Right forelimb (tissue), 1 donor: ENCODE results near the gene MBTD1.
"Not testable (repeated sequence)": the region's sequence is repeated elsewhere in the genome, so short reads cannot be mapped to it uniquely, and the experiment has no call there.

Experiments
- DNase-seq: peaks from one replicate; pipeline ENCODE4 v3.0.0-alpha.2; 2018

The MBTD1 gene

DNA sequence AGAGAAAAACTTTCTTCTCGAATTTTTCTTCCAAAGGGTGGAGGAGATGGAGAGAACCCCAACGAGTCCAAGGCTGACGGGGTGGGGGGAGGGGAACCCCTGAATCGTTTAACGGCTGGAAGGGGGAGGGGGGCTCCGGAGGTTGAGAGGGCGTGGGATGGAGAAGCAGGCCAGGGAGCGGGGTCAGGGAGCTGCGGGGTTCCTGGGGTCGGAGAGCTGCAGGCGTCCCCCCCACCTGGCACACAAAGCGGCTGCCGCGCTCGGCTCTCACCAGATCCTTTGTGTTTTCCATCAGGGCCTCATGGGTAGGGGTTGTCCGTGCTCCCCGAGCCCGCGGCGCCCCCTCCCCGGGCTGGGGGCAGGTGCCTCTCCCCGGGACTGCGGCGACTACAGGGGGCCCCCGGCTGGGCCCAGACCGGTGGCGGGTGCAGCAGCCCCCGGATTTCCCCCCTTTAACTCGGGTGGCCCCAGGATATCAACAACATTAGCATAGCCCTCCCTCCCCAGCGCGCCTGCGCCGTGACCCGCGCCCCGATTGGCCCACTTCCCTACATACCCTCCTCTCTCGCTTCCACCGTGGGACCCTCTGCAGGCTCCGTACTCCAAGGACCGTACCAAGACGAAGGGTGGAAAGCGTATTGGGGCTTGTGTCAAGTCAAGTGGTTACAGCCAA lies at the start of gene MBTD1:
Gene MBTD1, minus strand, starts transcription at position 486 of the 673 bp plus-strand sequence. CDS start 34,888 bp downstream, outside the sequence.
- DNase-seq = peak; percentile 97

DNA sequence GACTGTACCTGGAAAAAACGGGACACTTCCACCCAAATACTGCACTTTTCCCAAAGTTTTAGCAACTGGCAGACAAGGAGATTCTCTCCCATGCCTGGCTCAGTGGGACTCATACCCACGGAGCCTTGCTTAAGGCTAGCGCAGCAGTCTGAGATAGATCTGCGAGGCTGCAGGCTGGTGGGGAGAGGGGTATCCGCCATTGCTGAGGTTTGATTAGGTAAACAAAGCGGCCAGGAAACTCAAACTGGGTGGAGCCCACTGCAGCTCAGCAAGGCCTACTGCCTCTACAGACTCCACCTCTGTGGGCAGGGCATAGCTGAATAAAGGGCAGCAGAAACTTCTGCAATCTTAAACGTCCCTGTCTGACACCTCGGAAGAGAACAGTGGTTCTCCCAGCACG lies 45.3 kb upstream of the MBTD1 start:
- DNase-seq = no peak

GRCh38 chr17:51299859-51300258 lies 40.0 kb upstream of the MBTD1 start:
- no peak for DNase-seq

DNA sequence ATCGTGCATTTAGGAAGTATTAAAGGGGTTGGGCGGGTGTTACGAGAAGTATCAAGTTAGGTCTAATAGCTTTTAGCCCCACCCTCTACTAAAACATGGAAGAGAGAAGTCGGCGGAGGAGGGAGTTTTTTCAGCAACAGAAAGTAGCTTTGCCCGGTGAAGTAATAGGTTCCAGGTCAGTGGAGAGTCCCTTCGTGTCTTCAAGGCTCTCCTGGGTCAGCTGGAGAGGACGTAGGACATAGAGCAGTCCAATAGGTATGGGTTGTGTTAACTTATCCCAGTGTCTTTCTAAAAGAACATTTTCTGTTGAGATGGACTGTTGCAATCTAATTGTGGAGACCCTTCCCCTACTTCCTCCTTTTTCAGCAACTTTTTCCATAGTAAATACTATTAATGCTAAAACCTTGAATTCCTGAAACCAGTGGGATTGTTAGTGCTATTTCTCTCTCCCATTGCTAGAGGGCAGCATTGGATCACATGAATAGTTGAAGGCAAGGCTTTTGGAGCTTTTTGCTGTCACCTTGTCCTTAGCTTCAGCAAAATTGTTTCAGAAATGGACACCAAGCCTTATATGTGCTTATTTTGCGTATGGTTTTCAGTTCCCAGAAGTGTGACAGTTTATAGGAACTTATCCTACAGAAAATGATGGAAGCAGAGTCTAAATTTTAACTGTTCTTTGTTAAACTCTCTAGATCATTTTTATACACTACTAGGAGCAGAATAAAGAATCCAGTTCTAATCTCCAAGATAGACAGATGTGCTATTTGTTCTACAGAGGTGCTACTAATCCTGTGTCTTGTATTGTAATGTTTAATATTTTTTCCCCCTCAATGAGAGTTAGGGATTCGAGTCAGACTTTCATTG lies 38.9 kb upstream of the MBTD1 start:
- DNase-seq = no peak

DNA sequence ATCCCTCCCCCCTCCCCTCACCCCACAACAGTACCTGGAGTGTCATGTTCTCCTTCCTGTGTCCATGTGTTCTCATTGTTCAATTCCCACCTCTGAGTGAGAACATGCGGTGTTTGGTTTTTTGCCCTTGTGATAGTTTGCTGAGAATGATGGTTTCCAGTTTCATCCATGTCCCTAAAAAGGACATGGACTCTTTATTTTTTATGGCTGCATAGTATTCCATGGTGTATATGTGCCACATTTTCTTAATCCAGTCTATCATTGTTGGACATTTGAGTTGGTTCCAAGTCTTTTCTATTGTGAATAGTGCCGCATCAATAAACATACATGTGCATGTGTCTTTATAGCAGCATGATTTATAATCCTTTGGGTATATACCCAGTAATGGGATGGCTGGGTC lies 34.5 kb upstream of the MBTD1 start:
- not testable (repeated sequence) for DNase-seq

- DNase-seq = no peak
Measured at GRCh38 chr17:51289696-51290111, 29.9 kb upstream of the MBTD1 start.

- DNase-seq = no peak
Measured at GRCh38 chr17:51287412-51287811, 27.6 kb upstream of the MBTD1 start.

DNA sequence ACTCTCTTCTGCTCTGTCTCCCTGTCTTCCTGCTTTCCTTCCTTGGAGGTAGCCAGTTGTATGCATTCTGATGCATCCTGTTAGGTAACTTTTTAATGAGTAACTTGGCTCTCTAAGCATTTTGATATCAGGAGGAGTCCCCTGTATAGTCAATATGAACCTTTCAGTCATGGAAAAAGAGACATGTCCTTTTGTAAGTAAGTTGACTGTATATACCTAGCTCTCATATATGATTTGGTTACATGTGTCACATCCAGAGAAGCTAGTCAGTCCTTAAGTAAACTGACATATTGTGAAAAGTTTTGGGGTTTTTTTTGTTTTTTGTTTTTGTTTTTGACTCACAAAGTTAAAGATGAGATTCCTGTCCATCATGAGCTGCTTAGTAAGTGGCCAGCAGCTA lies 19.3 kb upstream of the MBTD1 start:
- no peak for DNase-seq

- no peak for DNase-seq
Measured at GRCh38 chr17:51275381-51275780, 15.5 kb upstream of the MBTD1 start.

- no peak for DNase-seq
Measured at GRCh38 chr17:51272812-51273211, 13.0 kb upstream of the MBTD1 start.

- DNase-seq = no peak
Measured at GRCh38 chr17:51270636-51271035, 10.8 kb upstream of the MBTD1 start.

GRCh38 chr17:51269991-51270390 lies 10.1 kb upstream of the MBTD1 start:
- DNase-seq = no peak

GRCh38 chr17:51264466-51264865 lies 4.6 kb upstream of the MBTD1 start:
- DNase-seq = not testable (repeated sequence)

- no peak for DNase-seq
Measured at GRCh38 chr17:51263006-51263405, 3.2 kb upstream of the MBTD1 start.

GRCh38 chr17:51261024-51261963 lies 1.4 kb upstream of the MBTD1 start:
- DNase-seq = no peak

- DNase-seq = peak; percentile 99
Measured at GRCh38 chr17:51260237-51261023, 581 bp upstream of the MBTD1 start, which contains the start of gene UTP18. TSS of gene UTP18 (plus strand) at chr17:51260546. CDS start at chr17:51260585, 39 bp downstream.

GRCh38 chr17:51258756-51259563 lies 889 bp downstream of the MBTD1 start:
- peak; percentile 48 for DNase-seq

DNA sequence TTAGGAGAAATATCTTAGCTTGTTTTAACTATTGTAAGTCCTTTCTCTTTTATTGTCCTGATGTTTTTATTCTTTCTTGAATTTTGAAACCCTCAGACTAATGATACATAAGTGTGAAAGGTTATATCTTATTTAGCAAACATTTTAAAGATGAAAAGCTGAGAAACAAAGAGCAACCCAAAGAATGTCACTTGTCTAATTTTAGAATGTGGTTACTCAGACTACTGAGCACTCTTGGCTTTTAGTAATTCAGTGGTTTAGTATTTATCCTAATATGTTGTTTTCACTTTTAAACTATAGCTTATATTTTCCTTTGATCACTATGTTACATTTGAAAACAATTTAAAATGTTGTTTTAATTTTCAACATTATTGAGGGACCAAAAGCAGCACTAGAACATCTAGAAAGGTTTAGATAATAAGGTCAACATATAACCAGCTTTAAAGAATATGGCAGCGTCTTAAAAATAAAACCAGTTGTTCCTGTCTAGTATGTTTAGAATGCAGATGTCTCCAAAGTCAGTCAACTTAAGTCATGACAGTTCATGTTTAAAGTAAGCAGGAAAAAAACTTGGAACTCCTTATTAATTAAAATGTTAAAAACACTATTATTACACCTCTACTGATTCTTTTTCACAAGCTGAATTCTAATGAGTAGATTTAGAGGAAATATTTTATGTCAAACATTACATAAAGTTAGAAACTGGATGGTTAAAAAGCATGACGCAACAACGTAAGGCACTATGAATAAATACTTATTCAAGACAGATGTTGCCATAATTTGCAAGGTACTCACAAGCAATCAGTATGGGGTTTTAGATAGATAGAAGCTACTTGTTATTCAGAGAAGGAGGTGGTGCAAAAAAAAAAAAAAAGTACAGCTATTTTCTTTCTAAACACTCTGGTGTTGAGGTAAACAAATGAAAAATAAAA lies 2.4 kb downstream of the MBTD1 start:
- no peak for DNase-seq

DNA sequence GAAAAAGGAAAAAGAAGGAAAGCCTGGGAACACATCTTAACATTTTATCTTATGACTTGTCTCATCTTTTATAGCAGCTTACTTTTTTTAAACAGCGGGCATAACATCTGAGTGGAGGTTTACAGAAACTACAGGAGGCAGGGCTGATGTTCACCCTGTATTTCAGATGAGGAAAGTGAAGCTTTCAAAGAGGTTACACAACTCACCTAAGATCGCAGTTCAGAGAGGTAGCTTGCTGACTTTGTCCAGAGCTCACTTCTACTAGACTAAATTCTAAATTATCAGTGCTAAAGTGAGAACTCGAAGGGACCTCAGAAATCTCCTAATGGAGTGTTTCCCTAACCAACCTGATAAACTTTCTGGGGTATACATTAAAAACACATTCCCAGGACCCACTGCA lies 3.7 kb downstream of the MBTD1 start:
- no peak for DNase-seq

- DNase-seq = no peak
Measured at GRCh38 chr17:51255673-51256072, 4.2 kb downstream of the MBTD1 start.
